Large intestine (tissue), 3 donors: ENCODE results near the gene AFTPH. TPM values are rescaled to one million over a fixed set of nuclear protein-coding genes. Genes with fewer than 3 reads are reported as not detected.

Source experiments
- DNase-seq, 2 donors: peaks; one replicate each; pipeline versions ENCODE4 v3.0.0 to v3.0.0-alpha.2; 2013
- H3K27ac ChIP-seq: one replicate; pipeline ENCODE4 v1.5.1; 2013; ENCODE audit warnings: low read length
- H3K27me3 ChIP-seq: 2 replicates; pipeline ENCODE4 v1.6.1; 2013; ENCODE audit warnings: low read length; ENCODE audit not compliant: control insufficient read depth, insufficient read depth
- H3K36me3 ChIP-seq: 2 replicates; pipeline ENCODE4 v1.6.1; 2013; ENCODE audit warnings: low read length; ENCODE audit not compliant: control insufficient read depth, insufficient read depth
- H3K4me1 ChIP-seq: one replicate; pipeline ENCODE4 v1.6.1; 2013; ENCODE audit warnings: low read length; ENCODE audit not compliant: control insufficient read depth, insufficient read depth
- H3K4me3 ChIP-seq: one replicate; pipeline ENCODE4 v1.5.1; 2013; ENCODE audit warnings: low read length
- H3K9me3 ChIP-seq: one replicate; pipeline ENCODE4 v1.6.1; 2013; ENCODE audit warnings: mild to moderate bottlenecking, low read depth, low read length, moderate library complexity; ENCODE audit not compliant: control insufficient read depth
- WGBS: methylation state at CpG from one replicate; pipeline ENCODE4 v1.1.5; 2013; ENCODE audit warnings: low lambda C conversion rate; ENCODE audit not compliant: insufficient coverage; 5-methylcytosine and 5-hydroxymethylcytosine counted together
- polyA plus RNA-seq: library from polyadenylated mRNA; unstranded; fragments of 120-200 nt; gene quantifications from one replicate; pipeline ENCODE4 v1.2.1, GENCODE V29; 2013

AFTPH gene
- polyA plus RNA-seq, 1 donor = 39.9 TPM

- no peak overlapping the region for H3K27ac ChIP-seq
- no peak overlapping the region for H3K4me3 ChIP-seq
- H3K9me3 ChIP-seq = no peaks in the 10 kb centered on the region
- no peaks in the 10 kb centered on the region for H3K27me3 ChIP-seq
- no peaks in the 10 kb centered on the region for H3K4me1 ChIP-seq
- peaks cover 29% of the 10 kb centered on the region for H3K36me3 ChIP-seq
- DNase-seq = peak in 1 of 2 donors; percentile 33
- WGBS = 100% methylated on average over 2 of the region's 6 CpGs
Observed at GRCh38 chr2:64586883-64587481, 62.9 kb downstream of the AFTPH start.

- Histone ChIP-seq H3K36me3 (peaks cover 29% of the 10 kb centered on the region), H3K4me1 (no peaks in the 10 kb centered on the region), H3K27me3 (no peaks in the 10 kb centered on the region), H3K27ac (no peak overlapping the region), H3K9me3 (no peaks in the 10 kb centered on the region), H3K4me3 (no peak overlapping the region)
- DNase-seq = no peak
Observed at GRCh38 chr2:64587561-64587960, 63.4 kb downstream of the AFTPH start.

DNA sequence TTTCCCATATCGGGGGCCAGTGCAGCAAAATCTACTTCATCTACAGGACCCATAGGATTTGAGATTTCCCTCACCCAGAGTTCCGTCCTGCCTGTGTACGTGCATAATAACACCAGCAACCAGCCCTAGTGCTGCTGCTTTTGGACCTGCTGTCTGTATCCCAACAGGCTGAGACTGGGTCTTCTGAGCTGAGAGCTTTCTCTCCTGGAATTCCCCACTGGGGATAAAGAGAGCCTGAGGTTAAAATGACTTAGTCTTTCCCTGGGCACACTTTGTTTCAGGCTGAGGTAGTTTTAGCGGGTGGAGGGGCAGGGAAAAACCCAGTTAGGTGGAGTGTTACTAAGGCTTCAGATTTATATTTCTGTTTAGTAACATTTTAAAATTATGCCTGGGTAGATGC, 67.1 kb downstream of the AFTPH start:
- 100% methylated on average over 1 of the region's 4 CpGs for WGBS
- H3K36me3 ChIP-seq = peaks cover 24% of the 10 kb centered on the region
- no peaks in the 10 kb centered on the region for H3K27me3 ChIP-seq
- H3K27ac ChIP-seq = no peak overlapping the region
- no peaks in the 10 kb centered on the region for H3K9me3 ChIP-seq
- H3K4me3 ChIP-seq = no peak overlapping the region
- no peak for DNase-seq
- H3K4me1 ChIP-seq = no peaks in the 10 kb centered on the region

GRCh38 chr2:64593035-64593655, 69.0 kb downstream of the AFTPH start:
- H3K36me3 ChIP-seq = peaks cover 24% of the 10 kb centered on the region
- peak in 1 of 2 donors; percentile 37 for DNase-seq

GRCh38 chr2:64594226-64594989, 70.3 kb downstream of the AFTPH start:
- WGBS = 93% methylated on average over 3 of the region's 7 CpGs
- DNase-seq = no peak
- peaks cover under 1% of the 10 kb centered on the region for H3K4me1 ChIP-seq

More at GRCh38 chr2:64593035-64593655, 69.0 kb downstream of the AFTPH start:
- no peaks in the 10 kb centered on the region for H3K27me3 ChIP-seq
- H3K4me1 ChIP-seq = no peaks in the 10 kb centered on the region
- H3K9me3 ChIP-seq = no peaks in the 10 kb centered on the region
- 92% methylated on average over 2 of the region's 4 CpGs for WGBS
- H3K4me3 ChIP-seq = no peak overlapping the region
- H3K27ac ChIP-seq = no peak overlapping the region

GRCh38 chr2:64595397-64596176, 71.5 kb downstream of the AFTPH start:
- Histone ChIP-seq H3K27me3 (no peaks in the 10 kb centered on the region), H3K4me1 (peaks cover 9% of the 10 kb centered on the region), H3K27ac (no peak overlapping the region), H3K4me3 (no peak overlapping the region), H3K36me3 (peaks cover 15% of the 10 kb centered on the region), H3K9me3 (no peaks in the 10 kb centered on the region)
- WGBS = no CpG with 5 or more reads among the region's 4 CpGs
- DNase-seq = peak in 1 of 2 donors; percentile 40

More at GRCh38 chr2:64594226-64594989, 70.3 kb downstream of the AFTPH start:
- Histone ChIP-seq H3K27ac (no peak overlapping the region), H3K9me3 (no peaks in the 10 kb centered on the region), H3K27me3 (no peaks in the 10 kb centered on the region), H3K36me3 (peaks cover 19% of the 10 kb centered on the region), H3K4me3 (no peak overlapping the region)

DNA sequence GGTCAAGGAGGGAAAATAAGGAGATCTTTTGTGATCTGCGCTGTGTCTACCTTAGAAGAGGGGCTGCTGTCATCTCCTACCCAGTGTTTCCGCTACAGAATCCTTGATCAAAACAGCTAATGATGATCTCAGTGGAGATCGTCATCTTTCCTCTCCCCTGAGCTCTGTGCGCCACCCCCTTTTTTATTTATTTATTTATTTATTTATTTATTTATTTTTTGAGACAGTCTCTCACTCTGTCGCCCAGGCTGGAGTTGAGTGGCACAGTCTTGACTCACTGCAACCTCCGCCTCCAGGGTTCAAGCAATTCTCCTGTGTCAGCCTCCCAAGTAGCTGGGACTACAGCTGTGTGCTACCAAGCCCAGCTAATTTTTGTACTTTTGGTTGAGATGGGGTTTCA, 74.1 kb downstream of the AFTPH start:
- H3K4me3 ChIP-seq = no peak overlapping the region
- peaks cover 3% of the 10 kb centered on the region for H3K36me3 ChIP-seq
- no peak for DNase-seq
- H3K4me1 ChIP-seq = peaks cover 24% of the 10 kb centered on the region
- H3K9me3 ChIP-seq = no peaks in the 10 kb centered on the region
- WGBS = 100% methylated on average over 3 of the region's 6 CpGs
- no peaks in the 10 kb centered on the region for H3K27me3 ChIP-seq
- no peak overlapping the region for H3K27ac ChIP-seq

- H3K27ac ChIP-seq = no peak overlapping the region
- no peaks in the 10 kb centered on the region for H3K9me3 ChIP-seq
- no peak overlapping the region for H3K4me3 ChIP-seq
- peaks cover 24% of the 10 kb centered on the region for H3K4me1 ChIP-seq
- no CpG with 5 or more reads among the region's 3 CpGs for WGBS
- no peaks in the 10 kb centered on the region for H3K27me3 ChIP-seq
- H3K36me3 ChIP-seq = no peaks in the 10 kb centered on the region
- peak in 1 of 2 donors; percentile 54 for DNase-seq
Observed at GRCh38 chr2:64599469-64599868, 75.3 kb downstream of the AFTPH start.

GRCh38 chr2:64601034-64601754, 77.1 kb downstream of the AFTPH start:
- Histone ChIP-seq H3K36me3 (no peaks in the 10 kb centered on the region), H3K27ac (peak overlapping the region; percentile 69), H3K27me3 (no peaks in the 10 kb centered on the region), H3K4me3 (no peak overlapping the region), H3K4me1 (peaks cover 40% of the 10 kb centered on the region), H3K9me3 (no peaks in the 10 kb centered on the region)
- 17% methylated on average over 2 of the region's 8 CpGs for WGBS
- DNase-seq = peak; percentile 69 to 91
